HG02571 (cell line): ENCODE measurements around the gene FLII.
"Not testable (repeated sequence)": the region's sequence is repeated elsewhere in the genome, so short reads cannot be mapped to it uniquely, and the experiment has no call there.

Source experiments
- ATAC-seq: cut with Tn5 transposase; IDR thresholded peaks from one replicate; pipeline ENCODE4 v1.9.1; 2021; ENCODE audit warnings: mild to moderate bottlenecking, moderate library complexity; ENCODE audit not compliant: unreplicated experiment

FLII gene

DNA sequence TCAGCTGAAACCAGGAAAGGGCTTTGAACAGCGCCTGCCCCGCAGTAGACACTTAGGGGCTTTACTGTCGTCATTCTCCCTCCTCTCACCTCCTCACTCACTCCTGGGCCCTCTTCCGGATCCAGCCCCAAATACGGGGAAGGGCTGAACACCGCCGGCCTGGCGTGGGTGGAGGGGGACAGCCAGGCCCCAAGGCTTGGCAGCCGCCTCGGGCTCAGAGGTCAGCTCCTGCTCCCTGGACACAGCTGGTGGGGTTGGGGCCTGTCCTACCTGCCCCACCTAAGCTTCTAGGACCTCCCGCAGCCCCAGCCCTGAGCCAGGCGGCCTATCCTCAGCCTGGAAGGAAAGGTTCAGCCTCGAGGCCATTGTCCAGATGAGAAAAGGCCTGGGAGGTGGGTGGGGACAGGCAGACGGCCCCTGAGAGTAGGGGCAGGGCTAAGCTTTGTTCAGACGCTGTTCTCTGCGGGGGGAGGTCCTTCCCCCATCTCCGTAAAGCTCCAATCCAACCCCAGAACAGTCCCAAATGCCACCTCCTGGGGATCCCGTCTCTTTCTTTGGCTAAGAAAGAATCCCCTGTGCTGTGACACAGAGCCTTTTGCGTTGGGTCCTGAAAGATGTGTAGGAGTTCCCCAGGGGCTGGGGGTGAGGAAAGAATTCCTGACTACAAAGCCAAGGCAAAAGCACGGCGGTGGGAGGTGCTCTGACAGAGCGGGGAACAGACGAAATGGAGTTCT is 34.0 kb downstream of the FLII start:
- ATAC-seq: no peak

DNA sequence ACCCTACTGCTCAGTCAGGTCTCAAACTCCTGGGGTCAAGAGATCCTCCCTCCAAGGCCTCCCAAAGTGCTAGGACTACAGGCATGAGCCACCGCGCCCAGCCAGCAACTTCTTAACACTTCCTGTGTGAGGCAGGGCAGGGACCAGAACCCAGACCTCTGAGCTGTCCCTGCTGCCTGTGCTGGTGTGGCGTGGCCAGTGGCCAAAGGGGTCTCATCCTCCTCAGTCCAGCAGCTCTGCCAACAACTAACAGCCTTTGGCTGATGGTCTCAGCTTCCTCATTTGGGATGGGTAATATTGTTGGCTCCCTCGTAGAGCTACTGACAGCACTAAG is 34.5 kb downstream of the FLII start:
- ATAC-seq: no peak

DNA sequence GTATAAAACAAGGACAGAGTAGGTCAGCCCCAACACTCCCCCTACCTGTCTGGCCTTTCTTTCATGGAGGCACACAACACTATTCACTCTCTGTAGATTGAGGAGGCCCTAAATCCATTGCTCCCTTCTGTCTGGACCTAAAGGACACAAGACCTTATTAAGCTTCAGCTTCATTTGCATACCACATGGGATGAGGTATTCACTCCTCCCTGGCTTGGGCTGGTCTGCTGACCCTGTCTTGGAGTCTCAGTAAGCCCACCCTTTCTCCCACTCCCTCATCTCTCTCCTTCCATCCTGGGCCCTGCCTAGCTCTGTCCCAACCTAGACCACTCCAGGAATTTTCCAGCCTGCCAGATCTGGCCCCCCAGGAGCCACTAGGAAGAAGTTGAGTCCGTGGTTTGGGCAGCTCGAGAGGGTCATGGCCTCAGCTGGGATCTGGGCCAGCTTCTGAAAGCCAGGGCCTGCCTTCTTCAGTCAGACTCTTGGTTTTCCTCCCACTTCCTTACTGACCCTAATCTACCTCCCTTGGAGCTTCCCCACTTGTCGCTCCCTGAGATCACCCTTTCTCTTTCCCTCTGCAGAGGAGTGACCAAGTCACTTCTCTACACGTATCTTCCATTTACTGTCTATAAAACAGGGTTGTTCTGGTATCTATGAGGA is 39.7 kb downstream of the FLII start:
- ATAC-seq: no peak

DNA sequence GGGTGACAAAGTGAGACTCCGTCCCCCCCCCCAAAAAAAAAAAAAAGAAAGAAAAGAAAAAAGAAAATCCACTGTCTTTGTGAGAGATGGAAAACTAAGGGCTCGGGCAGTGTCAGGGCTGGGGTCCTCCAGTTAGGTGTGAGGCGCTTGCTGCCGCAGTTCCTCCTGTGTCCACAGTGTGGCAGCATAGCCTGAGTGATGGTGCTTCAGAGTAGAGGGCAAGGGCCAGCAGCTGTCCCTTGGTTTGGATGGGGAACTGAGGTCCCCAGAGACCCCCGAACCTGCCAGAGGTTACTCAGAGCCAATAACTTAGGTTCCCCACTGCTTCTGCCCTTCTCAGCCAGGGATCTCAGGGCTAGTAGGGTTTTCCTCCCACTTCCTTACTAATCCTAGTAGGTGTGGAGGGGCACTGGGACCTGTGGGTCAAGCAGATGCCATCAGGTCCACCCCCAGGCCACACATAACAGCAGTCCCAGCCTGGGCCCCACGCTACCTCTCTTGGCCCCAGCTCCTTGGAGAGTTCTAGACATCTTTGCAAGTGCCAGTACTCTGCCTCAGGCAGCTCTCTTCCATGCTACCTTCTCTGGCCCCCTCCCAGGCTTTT is 41.0 kb downstream of the FLII start:
- ATAC-seq: no peak

DNA sequence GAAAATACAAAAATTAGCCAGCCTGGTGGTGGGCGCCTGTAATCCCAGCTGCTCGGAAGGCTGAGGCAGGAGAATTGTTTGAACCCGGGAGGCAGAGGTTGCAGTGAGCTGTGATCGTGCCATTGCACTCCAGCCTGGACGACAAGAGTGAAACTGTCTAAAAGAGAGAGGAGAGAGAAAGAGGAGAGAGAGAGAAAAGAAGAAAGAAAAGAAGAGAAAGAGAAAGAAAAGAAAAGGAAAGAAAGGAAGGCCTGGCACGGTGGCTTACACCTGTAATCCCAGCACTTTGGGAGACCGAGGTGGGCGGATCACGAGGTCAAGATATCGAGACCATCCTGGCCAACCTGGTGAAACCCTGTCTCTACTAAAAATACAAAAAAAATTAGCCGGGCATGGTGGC is 41.6 kb downstream of the FLII start:
- not testable (repeated sequence) for ATAC-seq

DNA sequence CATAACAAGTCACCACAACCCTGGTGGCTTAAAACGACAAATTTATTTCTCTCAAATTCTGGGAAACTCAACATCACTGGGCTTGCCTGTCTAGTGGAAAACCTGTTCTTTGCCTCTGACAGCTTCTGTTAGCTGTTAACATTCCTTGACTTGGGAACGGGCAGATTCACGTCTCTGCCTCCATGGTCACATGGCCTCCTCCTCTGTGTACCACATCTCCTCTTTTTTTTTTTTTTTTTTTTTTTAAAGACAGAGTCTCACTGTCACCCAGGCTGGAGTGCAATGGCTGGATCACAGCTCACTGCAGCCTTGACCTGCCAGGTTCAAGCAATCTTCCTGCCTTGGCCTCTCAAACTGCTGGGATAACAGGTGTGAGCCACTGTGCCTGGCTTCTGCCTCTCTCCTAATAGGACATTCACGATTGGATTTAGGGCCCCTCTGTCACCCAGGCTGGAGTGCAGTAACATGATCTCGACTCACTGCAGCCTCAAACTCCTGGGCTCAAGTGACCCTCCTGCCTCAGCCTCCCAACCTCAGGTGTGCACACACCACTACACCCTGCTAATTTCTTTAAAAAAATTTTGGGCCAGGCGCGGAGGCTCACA is 44.8 kb downstream of the FLII start:
- no peak for ATAC-seq

DNA sequence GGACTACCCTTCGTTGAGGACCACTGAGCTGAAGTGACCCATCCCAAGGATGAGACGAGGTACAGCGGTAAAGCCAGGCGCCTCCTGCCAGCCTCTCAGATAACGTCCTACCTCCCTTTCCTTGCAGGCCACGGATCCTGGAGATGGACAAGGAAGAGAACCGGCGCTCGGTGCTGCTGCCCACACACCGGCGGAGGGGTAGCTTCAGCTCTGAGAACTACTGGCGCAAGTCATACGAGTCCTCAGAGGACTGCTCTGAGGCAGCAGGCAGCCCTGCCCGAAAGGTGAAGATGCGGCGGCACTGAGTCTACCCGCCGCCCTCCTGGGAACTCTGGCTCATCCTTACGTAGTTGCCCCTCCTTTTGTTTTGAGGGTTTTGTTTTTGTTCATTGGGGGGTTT is 50.4 kb downstream of the FLII start:
- ATAC-seq: no peak

DNA sequence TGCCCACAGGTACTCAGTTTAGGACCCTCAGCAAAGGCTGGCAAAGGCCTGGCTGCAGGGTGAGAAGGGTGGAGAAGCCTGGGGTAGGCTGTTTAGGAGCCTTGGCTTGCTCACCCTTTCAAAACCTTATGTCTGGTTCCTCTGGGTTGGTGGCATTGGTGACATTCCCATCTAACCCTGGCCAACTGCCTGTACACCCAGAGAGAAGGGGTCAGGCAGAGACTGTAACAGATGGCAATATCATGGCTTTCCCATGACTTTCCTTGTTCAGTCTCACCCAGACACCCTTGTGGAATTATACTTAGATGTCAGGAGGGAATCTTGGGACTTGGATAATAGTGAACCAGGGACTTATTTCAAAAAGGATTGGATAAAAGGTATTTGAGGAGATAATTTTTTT is 51.6 kb downstream of the FLII start:
- ATAC-seq: no peak

DNA sequence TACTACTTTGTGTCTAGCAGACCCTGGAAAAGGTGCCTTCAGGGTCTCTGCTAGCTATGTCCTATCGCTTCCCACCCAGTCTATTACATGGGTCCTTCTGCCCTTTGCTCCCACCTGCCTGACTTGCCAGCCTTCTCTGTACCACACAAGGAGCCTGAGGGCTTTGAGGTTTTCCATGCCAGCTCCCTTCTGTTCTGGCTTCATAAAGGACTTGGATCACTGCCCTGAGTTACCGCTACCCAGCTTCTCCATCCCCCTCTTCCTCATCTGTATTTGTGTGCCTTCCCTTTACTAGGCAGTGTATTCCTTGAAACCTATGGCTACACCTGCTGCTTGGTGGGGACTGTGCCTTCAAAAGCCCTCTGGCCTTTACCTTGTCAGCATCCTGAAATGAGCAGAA is 52.7 kb downstream of the FLII start:
- ATAC-seq: no peak

DNA sequence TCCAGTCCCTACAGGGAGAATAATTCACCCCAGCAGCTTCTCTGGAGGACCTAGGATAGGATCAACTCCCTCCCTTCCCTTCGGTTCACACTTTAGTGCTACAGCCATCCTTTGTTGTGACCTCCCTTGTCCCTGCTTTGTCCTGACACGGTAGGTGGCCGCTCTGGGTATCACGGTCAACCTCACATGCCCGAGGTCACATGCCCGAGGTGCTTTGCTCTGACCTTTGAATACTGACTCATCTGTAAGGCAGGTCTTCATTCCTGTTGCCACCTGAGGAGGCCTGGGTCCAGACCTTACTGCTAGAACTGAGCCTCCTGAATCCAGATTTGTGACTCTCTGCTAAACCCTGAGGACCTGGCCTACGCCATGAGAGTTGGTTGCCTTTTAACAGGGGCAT is 55.2 kb downstream of the FLII start:
- no peak for ATAC-seq

DNA sequence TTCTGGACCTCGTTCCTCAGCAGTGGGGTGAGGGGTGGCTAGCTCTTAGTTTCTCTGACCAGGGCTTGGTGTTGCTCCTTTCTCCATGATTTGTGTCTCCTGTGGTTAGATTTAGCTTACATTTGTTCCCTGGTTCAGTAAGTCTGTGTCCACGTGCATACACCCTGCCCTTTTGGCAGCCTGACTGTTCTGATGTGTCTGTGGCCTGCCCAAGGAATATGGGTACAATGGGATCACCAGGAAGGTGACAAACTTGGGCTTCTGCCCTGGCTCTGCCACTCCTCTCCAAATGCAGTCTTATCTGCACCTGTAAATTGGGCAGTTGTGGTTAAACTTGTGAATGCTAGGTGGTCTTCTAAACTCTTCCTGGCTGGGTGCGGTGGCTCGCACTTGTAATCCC is 57.4 kb downstream of the FLII start:
- no peak for ATAC-seq

DNA sequence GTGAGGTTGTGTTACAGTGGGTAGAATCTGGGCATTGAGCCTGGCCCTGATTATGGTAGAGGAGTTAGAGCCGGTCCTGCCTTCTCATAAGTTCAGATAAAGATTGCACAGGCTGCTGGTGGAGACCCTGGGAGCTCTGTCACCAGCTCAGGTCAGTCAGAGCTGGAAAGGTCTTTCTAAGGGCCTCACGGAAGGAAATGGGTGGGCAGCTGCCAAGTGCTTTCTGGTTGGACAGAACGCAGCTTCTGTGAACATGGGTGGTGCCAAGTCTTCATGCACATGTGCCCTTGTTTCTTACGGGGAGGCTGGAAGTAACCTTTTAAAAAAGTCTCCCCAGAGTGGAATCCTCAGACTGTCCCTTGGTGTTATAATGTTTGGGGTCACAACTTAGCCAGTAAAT is 60.0 kb downstream of the FLII start:
- no peak for ATAC-seq

DNA sequence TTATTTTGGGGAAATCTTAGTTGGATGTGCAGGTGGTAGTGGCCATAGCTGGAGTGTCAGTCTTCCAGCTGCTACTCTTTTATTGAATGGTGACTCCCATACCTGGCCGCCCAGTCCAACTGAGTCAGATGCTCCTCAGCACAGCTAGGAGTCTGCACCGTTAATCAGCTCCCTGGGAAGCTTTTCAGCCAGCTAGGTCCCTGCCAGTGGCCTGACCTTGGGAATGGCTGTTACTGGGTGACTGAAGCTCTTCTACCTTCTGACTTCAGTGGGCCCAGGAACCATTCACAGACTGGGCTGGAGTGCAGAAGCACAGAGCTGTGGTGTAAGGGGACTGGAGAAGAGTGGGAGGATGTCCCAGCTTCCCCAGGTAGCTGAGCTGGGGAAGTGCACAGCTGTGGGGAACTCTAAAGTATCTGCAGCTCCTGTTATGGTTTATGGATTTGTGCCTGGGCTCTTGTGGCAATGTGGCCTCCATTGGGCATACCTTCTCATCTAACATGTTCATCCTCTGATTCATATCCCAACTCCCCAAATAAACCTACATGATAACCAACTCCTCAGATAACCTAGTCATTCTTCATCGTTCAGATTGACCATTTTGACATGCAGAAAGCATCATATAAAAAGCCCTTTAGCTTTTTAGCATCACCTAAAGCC is 60.9 kb downstream of the FLII start:
- no peak for ATAC-seq

DNA sequence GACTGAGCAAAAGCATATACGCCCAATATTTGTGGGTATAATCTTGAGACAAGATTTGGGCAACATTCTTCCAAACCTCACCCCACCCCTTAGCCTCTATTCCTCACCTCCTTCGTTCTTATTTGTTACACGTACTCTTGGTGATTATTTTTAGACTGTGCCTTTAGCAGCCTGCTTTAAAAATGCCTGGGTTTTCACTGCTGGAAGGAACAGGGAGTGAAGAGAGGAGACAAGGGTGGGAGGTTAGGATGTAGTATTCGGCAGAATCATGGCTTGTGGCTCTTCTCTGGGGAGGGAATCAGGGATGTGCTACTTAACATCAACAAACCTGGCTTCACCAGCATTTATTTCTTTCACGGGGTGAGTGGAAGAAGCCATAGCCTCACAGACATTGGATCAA is 63.3 kb downstream of the FLII start:
- ATAC-seq: no peak
